Measurements from ENCODE around the gene CDK6.

CDK6 gene

GRCh38 chr7:92717623-92717992 lies 118.8 kb downstream of the CDK6 start:
- DNase-seq (ENCODE audit: low read depth), result peak; percentile 37
- in situ Hi-C loops (cut with HindIII; ENCODE audit: low sequenced_read_pairs), result no loop called here
- TF ChIP-seq, protein P1, sequence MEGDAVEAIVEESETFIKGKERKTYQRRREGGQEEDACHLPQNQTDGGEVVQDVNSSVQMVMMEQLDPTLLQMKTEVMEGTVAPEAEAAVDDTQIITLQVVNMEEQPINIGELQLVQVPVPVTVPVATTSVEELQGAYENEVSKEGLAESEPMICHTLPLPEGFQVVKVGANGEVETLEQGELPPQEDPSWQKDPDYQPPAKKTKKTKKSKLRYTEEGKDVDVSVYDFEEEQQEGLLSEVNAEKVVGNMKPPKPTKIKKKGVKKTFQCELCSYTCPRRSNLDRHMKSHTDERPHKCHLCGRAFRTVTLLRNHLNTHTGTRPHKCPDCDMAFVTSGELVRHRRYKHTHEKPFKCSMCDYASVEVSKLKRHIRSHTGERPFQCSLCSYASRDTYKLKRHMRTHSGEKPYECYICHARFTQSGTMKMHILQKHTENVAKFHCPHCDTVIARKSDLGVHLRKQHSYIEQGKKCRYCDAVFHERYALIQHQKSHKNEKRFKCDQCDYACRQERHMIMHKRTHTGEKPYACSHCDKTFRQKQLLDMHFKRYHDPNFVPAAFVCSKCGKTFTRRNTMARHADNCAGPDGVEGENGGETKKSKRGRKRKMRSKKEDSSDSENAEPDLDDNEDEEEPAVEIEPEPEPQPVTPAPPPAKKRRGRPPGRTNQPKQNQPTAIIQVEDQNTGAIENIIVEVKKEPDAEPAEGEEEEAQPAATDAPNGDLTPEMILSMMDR (IDR thresholded peaks at IDR 0.05; ENCODE audit: low read depth, low read length, missing control alignments), result no peak
- H3K4me3 ChIP-seq (ENCODE audit: low read depth, low read length), result peak overlapping the region; percentile 40

GRCh38 chr7:92716825-92717580 lies 119.4 kb downstream of the CDK6 start:
- TF ChIP-seq, protein P1 (IDR thresholded peaks at IDR 0.05; ENCODE audit: low read depth, low read length, missing control alignments), result no peak
- in situ Hi-C loops (cut with HindIII; ENCODE audit: low sequenced_read_pairs), result no loop called here
- no peak for DNase-seq (ENCODE audit: low read depth)
- H3K4me3 ChIP-seq (ENCODE audit: low read depth, low read length), result peak overlapping the region; percentile 40

- in situ Hi-C loops (cut with HindIII; ENCODE audit: low sequenced_read_pairs), result no loop called here
- TF ChIP-seq, protein P1 (IDR thresholded peaks at IDR 0.05; ENCODE audit: low read depth, low read length, missing control alignments), result no peak
- DNase-seq (ENCODE audit: low read depth), result no peak
- no peak overlapping the region for H3K4me3 ChIP-seq (ENCODE audit: low read depth, low read length)
Measured at GRCh38 chr7:92715963-92716362, 120.4 kb downstream of the CDK6 start.

DNA sequence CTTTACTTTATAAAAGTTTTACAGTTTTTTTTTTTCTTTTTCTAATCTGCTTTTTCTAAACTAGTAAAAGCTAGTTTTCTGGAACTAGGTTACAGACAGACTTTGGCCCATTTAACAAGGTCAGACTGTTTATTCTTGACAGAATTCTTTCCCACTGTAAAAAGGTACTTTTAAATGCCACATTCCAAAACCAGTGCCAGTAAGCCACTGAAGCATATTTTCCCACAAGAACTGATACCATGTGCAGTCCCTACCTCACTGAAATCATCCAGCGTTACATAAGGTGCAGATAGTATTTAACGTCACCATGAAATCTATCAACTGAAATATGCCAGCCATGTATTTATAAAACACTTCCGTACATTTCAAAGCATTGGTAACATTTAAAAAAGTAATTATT lies 121.6 kb downstream of the CDK6 start:
- no peak overlapping the region for H3K4me3 ChIP-seq (ENCODE audit: low read depth, low read length)
- no peak for DNase-seq (ENCODE audit: low read depth)
- TF ChIP-seq, protein P1 (IDR thresholded peaks at IDR 0.05; ENCODE audit: low read depth, low read length, missing control alignments), result no peak
- in situ Hi-C loops (cut with HindIII; ENCODE audit: low sequenced_read_pairs), result no loop called here

- in situ Hi-C loops (cut with HindIII; ENCODE audit: low sequenced_read_pairs), result no loop called here
- H3K4me3 ChIP-seq (ENCODE audit: low read depth, low read length), result no peak overlapping the region
- DNase-seq (ENCODE audit: low read depth), result no peak
- TF ChIP-seq, protein P1 (IDR thresholded peaks at IDR 0.05; ENCODE audit: low read depth, low read length, missing control alignments), result no peak
Measured at GRCh38 chr7:92714280-92714679, 122.1 kb downstream of the CDK6 start.

DNA sequence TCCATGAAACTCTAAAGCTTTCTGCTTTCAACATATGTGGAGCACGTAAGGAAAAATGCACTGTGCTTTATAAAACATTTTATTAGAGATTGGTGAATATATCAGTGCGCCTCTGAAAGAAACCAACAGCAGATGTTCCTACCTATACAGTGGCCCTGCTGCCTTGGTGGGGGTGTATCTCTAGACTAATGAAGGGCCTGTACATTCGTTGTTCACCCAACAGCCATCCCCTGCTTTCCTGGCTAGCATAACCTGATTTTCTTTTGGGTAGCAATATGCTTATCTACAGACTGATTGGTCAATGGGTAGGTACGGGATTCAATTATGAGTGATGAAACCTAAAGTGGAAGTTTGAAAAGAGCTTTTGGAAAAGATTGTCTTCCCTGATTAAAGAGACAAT lies 126.5 kb downstream of the CDK6 start:
- TF ChIP-seq, protein P1 (IDR thresholded peaks at IDR 0.05; ENCODE audit: low read depth, low read length, missing control alignments), result no peak
- no peak overlapping the region for H3K4me3 ChIP-seq (ENCODE audit: low read depth, low read length)
- in situ Hi-C loops (cut with HindIII; ENCODE audit: low sequenced_read_pairs), result no loop called here
- DNase-seq (ENCODE audit: low read depth), result no peak
